Activated CD8-positive, alpha-beta memory T cell treated with anti-CD3 and anti-CD28 coated beads, Interleukin-2, amount 50 U/mL, for 24 hours (primary cell): ENCODE results near the gene PCSK1N.
"Not testable (repeated sequence)": the region's sequence is repeated elsewhere in the genome, so short reads cannot be mapped to it uniquely, and the experiment has no call there.

ENCODE experiments used
- DNase-seq: peaks from one replicate; pipeline ENCODE4 v3.0.0-alpha.2; 2020; ENCODE audit errors: extremely low read depth

The PCSK1N gene, protein sequence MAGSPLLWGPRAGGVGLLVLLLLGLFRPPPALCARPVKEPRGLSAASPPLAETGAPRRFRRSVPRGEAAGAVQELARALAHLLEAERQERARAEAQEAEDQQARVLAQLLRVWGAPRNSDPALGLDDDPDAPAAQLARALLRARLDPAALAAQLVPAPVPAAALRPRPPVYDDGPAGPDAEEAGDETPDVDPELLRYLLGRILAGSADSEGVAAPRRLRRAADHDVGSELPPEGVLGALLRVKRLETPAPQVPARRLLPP

DNA sequence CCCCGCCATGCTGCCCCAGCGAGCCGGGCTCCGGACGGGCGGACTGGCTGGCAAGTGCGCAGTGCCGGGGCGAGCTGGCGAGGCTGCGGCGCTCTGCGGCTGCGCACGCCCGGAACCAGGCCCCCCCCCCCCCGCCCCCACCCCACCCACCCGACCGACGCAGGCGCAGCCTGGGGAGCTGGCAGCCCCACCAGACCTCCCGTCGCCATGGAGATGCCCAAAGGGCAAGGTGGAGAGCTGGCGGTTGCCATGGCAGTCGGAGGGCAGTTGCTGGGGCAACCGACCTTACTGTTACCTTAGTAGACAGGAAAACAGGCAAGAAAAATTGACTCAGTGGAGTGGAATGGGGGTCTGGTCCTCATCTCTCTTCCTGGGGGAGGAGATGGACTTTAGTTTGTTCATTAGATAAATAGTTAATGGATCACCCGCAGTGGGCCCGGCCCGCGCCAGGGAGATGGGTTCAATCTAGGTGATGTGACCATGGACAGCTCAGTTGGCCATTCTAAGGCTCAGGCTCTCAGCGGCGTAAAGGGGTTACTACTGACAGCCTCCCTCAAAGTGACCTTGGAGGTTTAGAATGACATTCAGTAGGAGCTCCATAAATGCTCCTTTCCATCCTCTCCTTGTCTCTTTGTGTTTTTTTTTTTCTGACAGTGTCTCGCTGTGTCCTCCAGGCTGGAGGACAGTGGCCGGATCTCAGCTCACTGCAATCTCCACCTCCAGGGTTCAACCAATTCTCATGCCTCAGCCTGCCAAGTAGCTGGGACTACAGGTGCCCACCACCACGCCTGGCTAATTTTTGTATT lies at the start of gene PCSK1N:
Gene PCSK1N (minus strand): TSS at position 87 of the 806 bp plus-strand sequence. CDS start 78 bp downstream, at position 9.
- no peak for DNase-seq

DNA sequence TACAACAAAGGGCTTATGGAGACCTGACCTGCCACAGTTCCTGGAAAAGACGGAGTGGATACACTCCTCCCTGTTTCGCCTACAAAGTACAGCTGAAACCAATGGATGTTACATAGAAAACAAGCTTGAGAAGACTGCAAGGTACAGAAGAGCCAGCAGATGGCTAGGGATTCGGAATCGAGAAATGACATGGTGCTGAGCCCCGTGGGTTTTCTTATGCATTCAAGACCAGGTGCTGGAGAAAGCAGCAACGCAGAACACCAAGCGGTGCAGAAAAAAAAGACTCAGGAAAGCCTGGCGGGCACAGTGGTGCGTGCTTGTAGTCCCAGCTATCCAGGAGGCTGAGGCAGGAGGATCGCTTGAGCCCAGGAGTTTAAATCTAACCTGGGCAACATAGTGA lies 48.3 kb upstream of the PCSK1N start:
- no peak for DNase-seq

DNA sequence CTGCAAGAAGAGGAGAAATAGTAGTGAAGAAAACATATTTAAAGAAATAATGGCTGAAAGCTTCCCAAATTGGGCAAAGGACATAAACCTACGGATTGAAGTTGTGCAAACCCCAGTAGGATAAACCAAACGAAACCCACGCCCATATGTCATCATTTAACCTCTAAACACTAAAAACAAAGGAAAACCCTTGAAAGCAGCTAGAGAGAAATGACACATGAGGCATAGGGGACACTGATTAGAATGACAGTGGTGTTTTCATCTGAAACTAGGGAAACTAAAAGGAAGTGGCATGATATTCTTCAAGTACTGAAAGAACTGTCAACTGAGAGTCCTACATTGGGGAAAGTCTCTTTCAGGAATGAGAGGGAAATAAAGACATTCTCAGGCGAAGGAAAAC lies 41.5 kb upstream of the PCSK1N start:
- not testable (repeated sequence) for DNase-seq

GRCh38 chrX:48872017-48872416 lies 36.6 kb upstream of the PCSK1N start:
- not testable (repeated sequence) for DNase-seq

GRCh38 chrX:48864210-48864609 lies 28.8 kb upstream of the PCSK1N start:
- no peak for DNase-seq

DNA sequence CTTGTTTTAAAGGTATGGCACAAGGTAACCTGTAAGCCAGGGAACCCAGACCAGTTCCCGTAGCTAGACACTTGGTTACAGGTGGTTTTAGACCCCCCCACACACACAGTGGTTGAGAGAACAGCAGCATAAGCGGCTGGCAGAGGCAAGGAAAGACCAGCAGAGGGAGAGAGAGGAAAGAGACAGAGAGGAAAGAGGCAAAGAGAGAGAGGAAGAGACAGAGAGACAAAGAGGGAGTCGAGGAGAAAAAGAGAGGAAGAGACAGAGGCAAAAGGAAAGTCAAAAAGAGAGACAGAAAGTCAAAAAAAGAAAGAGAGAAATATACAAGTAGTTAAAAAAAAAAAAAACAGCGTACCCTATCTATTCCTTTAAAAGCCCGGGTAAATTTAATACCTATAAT lies 19.5 kb upstream of the PCSK1N start:
- no peak for DNase-seq

DNA sequence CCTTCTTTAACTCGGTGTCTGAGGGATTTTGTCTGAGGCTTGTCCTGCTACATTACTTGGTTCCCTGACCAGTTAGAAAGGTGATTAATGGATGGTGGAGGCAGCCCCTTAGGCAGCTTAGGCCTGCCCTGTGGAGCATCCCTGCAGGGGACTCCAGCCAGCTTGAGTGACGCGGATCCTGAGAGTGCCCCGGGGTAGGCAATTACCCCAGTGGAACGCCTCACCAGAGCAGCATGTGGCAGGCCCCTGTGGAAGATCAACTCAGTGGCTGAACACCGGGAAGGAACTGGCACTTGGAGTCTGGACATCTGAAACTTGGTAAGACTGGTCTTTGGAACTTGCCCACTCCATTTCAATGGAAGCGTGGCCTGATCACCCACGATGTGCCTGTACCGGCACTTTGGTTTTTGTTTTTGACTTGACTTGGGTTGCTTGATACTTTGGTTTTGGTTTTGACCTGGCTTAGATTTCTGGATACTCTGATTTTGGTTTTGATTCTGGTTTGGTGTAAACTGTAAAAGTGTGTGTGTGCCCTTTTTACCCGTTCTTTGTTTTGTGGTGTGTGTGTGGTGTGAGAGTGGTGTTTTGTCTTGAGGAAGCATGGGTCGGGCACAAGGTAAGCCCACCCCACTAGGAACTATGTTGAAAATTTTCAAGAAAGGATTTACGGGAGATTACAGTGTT lies 18.9 kb upstream of the PCSK1N start:
- DNase-seq = not testable (repeated sequence)

GRCh38 chrX:48853494-48853893 lies 18.1 kb upstream of the PCSK1N start:
- not testable (repeated sequence) for DNase-seq

- no peak for DNase-seq
Measured at GRCh38 chrX:48852857-48853256, 17.4 kb upstream of the PCSK1N start.

- DNase-seq = no peak
Measured at GRCh38 chrX:48848847-48849246, 13.4 kb upstream of the PCSK1N start.

GRCh38 chrX:48839686-48840085 lies 4.3 kb upstream of the PCSK1N start:
- DNase-seq = no peak

DNA sequence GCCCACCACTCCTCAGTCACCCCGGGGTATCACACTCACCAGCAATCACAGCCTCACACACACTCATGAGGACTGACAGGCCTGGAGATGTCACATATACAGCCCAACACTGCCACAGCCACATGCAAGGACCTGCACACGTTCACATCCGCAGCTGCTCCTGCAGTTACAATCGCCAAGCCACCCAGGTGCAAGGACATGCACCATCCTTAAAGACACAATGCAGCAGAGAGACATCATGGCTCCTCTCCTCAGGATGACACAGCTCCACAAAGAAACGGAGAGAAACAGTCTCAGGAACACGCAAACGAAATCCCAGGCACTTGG lies 1.1 kb downstream of the PCSK1N start:
- DNase-seq = no peak

DNA sequence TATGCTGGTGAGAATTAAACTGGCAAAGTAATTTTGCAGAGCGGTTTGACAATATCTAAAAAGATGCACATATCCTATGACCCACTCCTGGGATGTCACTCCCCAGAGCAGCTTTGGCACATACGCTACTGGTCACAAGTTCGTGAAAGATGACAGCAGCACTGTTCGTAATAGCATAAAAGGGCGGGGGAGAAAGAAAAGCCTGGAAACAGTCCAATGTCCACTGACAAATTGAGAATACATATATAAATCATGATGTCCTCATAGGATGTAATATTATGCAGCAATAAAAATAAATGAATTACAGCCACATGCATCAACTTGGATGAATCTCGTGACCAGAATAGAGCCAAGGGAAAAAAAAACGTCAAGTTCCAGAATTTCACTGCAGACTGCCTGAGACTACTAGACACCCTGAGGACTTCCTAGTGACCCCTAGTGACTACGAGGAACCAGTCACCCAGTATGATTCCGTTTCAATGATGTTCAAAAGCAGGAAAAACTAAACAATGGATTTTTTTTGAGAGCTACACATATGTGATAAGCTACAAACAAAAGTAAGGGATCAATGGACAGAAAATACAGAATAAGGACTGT lies 1.8 kb downstream of the PCSK1N start:
- DNase-seq = no peak

- DNase-seq = no peak
Measured at GRCh38 chrX:48831909-48832291, 3.5 kb downstream of the PCSK1N start.

- DNase-seq = no peak
Measured at GRCh38 chrX:48831136-48831908, 4.1 kb downstream of the PCSK1N start.

GRCh38 chrX:48829016-48829735 lies 6.2 kb downstream of the PCSK1N start:
- no peak for DNase-seq

- DNase-seq = no peak
Measured at GRCh38 chrX:48827654-48827968, 7.8 kb downstream of the PCSK1N start.

DNA sequence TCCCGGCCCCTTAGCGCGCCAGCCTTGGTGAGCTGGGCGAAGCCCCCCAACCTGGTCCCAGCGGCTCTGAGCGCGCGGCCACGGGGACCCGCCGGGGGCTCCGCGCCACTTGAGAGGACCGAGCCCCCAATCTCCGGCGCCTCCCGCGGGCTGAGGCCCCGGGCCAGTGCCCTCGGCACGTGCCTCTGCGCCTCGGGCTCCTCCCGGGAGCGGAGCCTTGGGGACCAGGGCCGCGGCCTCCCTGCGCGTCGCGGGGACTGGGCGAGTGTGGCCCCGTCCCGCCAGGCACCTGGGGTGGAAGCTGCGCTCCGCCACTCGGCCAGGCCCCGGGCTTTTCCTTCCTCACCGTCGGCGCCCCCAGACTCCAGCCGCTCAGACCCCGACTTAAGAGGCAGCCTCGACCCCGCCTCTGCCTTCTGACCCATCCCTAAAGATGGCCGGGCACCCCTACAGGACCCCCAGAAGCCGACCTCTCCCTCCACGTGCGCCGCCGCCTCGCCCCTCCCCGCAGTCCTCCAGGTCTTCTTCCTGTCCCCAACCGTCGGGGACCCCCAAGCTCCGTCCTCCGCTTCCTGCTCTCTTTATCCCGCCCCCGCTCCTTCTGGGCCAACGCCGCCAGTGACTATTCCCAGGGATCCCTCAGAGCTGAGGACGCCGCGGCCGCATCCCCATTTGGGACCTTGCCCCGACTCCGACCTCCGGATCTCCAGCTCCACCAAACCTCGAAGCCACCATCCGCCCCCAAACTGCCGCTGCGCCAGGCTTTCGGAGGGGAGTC lies 8.3 kb downstream of the PCSK1N start:
- DNase-seq = no peak

DNA sequence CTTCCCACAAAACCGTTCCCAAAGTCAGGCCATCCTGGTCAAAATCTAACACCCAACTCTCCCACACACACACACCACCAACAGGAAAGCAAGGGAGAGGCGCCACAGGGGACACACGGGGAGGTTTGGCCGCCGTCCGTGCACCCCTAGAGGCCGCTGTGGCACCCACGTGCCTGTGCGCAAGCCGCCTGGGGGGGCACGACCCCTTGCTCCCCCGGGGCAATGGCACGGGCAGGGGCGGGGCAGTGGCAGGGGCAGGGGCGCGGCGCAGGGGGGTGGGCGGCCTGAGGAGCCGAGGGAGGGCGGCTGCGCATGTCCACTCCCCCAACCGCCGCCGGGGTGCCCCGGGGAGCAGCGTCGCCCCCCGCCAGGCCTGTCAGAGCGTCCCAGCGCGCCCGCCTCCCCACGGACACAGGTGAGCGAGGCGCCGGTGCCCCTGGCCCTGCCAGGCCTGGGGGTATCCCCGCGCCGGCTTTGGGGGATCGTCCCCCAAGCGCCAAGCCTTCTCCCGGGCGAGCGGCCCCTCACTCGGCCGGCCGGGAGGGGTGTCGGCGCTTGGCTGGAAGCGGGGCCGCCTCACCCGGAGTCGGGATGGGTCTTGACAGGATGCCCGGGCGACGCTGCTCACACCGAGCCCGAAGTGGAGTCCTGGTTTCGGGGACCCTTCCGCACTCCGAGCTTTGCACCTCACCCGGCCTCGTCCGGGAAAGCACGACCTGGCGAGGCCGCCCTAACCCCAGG lies 9.1 kb downstream of the PCSK1N start, which contains the start of gene ERAS:
Gene ERAS (plus strand): TSS at position 379 of the 741 bp plus-strand sequence. CDS start 2,611 bp downstream, outside the sequence.
- DNase-seq = no peak

- DNase-seq = no peak
Measured at GRCh38 chrX:48824066-48824465, 11.3 kb downstream of the PCSK1N start.
